GM19238 (cell line): ENCODE results near the gene IKZF4.

Source experiments
- DNase-seq: peaks from one replicate; pipeline ENCODE4 v3.0.0; 2011; ENCODE audit warnings: low spot score; ENCODE audit not compliant: insufficient read length

Gene IKZF4

DNA sequence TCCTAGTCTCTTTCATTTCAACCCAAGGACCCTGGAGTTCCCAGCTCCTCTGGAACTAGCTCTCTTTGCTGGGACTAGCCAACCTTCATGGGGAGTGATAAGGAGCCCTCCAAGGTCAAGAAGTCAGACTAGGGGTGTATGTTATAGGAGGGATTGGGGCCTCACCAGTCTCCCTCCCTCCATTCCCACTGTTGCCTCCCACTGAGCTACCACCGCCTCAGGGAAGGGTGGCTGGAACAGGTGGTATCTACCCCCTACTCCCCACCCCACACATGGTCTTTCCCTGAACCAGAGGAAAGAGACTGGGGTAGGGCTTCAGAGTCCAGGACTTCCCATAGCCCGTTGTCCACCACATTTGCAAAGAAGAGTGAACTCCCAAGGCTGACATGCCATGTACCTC, 61.5 kb downstream of the IKZF4 start:
- no peak for DNase-seq

DNA sequence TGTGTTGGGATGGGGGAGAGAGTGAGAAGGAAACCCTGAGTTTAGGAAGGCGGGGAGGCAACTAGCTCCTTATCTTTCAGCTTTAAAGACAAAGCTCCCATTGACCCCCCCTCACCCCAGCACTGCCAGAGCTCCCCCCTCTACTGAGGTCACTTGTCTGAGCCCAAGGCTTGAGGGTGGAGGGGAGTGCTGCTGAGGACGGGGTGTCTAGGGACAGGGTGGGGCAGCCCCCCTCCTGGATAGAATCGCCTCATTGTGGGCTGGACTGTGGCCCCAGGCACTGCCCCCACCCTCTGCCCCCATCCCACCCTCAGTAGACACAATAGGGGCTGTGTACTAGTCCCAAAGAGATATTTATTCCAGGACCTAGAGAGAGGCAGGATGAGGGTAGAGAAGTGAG, 62.1 kb downstream of the IKZF4 start:
- DNase-seq: no peak

DNA sequence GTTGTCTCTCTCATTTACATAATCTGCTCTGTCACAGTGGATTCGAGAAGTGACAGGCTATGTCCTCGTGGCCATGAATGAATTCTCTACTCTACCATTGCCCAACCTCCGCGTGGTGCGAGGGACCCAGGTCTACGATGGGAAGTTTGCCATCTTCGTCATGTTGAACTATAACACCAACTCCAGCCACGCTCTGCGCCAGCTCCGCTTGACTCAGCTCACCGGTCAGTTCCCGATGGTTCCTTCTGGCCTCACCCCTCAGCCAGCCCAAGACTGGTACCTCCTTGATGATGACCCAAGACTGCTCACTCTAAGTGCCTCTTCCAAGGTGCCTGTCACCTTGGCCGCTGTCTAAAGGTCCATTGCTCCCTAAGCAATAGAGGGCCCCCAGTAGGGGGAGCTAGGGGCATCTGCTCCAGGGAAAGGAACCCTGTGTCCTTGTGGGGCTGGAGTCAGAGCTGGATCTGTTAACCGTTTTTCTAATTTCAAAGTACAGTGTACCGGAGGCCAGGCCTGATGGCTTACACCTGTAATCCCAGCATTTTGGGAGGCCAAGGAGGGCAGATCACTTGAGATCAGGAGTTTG, 64.2 kb downstream of the IKZF4 start:
- DNase-seq: no peak

DNA sequence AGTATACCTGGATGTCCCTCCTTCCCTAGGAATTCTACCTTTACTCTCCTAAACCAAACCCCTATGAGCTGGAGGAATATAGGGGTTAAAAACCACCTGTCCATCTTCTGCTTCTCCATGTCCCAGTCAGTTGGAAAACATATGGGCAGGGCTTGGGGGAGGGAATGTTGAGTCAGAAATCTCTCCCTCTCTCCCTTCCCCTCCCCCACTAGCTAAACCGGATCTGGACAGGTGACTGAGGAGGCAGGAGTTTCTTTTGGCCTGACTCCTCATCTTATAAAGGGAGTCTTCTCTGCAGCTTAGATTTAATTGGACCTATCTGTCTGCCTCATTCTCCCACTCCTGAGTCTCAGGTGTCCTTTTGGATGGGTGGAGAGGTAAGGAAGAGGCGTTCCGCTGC, 65.3 kb downstream of the IKZF4 start:
- DNase-seq: no peak

DNA sequence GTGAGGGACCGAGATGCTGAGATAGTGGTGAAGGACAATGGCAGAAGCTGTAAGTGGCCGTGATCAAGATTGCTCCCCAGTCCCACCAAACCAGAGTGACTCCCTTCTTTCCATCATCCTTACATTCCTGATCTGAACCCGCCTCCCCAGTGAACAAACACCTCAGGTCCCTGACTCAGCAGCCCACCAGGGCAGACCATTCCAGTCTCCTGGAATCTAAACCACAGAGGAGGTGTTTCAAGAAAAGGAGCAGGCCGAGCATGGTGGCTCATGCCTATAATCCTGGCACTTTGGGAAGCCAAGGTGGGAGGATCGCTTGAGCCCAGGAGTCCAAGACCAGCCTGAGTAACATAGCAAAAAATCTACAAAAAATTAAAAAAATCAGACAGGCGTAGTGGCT, 65.8 kb downstream of the IKZF4 start:
- no peak for DNase-seq

DNA sequence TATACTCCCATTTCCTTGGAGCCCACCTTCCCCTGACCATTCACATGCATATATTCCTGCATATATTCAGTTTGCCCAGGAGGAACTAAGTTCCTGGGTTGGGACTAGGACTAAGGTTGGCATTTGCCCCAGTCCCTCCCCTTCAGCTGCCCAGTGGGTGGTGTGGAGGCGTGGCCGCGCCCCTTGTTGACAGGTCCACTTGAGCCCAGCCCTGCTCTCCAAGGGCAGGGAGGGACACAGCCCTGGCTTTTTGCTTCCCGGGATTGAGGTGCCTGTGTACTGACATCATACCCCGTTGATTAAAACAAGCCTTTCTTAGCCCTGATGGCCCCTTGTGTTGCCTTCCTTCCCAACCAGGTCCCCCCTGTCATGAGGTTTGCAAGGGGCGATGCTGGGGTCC, 66.4 kb downstream of the IKZF4 start:
- DNase-seq: no peak
